Neural progenitor cell (in vitro differentiated cells): Measurements from ENCODE around the gene WIPF1.

Source experiments
- CTCF ChIP-seq: fragments of 200-600 bp; sonication (generic); IDR thresholded peaks from 2 replicates; pipeline ENCODE4 v1.5.1; 2017; ENCODE audit warnings: antibody characterized with exemption, mild to moderate bottlenecking
- EZH2 ChIP-seq: fragments of 200-600 bp; sonication (generic); IDR thresholded peaks from 2 replicates; pipeline ENCODE4 v1.6.1; 2017; ENCODE audit warnings: antibody characterized with exemption, mild to moderate bottlenecking, moderate library complexity
- EZH2phosphoT487 ChIP-seq: fragments of 200-600 bp; sonication (generic); IDR thresholded peaks from 2 replicates; pipeline ENCODE4 v1.6.1; 2017; ENCODE audit warnings: antibody characterized with exemption

GRCh38 chr2:174588463-174588862 is 9.1 kb downstream of the WIPF1 start:
- TF ChIP-seq EZH2 (no peak), CTCF (no peak), EZH2phosphoT487 (no peak)
